ENCODE results near the gene SDS.
"Not testable (repeated sequence)": the region's sequence is repeated elsewhere in the genome, so short reads cannot be mapped to it uniquely, and the experiment has no call there.

Gene SDS

DNA sequence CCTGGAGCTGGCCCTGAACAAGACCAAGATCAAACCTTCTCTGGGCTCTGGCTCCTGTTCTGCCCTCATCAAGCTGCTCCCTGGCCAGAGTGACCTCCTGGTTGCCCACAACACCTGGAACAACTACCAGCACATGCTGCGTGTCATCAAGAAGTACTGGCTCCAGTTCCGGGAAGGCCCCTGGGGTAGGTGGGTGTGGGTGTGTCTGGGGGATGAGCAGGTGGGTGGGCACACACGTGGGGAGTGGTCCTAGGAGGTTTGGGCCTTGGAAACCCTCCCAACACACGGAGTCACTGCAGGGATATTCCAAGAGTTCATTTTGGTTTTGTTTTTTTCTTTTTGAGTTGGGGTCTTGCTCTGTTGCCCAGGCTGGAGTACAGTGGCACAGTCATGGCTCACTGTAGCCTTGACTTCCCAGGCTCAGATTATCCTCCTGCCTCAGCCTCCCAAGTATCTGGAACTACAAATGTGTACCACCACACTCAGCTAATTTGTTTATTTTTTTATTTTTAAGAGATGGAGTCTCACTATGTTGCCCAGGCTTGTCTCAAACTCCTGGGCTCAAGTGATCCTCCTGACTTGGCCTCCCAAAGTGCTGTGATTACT lies 28.8 kb downstream of the SDS start:
- no peak for DNase-seq (ENCODE audit: low spot score)

DNA sequence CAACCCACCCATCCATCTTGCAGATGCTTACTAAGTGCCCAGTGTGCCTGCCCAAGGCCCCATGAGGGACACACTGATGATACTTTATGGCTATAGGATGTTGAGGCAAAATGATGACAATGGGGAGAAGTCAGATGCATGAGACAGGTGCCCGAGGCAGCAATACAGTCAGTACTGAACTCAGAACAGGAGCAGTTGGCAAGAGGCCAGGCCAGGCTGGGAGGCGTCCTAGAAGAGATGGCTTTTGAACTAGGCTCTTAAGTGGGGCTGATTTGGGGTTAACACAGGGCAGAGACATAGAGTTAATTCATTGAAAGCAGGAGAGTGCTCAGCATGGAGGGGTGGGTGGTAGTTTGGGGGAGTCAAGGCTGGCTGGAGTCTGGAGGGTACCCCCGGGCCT lies 29.7 kb downstream of the SDS start:
- DNase-seq (ENCODE audit: low spot score), result peak; percentile 62

DNA sequence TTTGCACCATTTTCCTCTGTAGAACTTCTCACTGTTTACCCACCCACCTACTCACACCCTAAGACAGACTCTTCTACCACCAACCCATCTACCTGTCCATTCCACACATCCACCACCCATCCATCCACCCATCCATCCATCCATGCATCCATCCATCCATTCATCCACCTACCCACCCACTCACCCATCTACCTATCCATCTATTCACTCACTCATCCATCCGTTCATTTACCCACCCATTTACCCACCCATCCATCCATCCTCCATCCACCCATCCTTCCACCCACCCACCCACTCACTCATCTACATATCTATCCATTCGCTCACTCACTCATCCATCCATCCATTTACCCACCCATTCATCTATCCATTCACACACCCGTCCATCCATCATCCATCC lies 30.2 kb downstream of the SDS start:
- DNase-seq (ENCODE audit: low spot score), result no peak

DNA sequence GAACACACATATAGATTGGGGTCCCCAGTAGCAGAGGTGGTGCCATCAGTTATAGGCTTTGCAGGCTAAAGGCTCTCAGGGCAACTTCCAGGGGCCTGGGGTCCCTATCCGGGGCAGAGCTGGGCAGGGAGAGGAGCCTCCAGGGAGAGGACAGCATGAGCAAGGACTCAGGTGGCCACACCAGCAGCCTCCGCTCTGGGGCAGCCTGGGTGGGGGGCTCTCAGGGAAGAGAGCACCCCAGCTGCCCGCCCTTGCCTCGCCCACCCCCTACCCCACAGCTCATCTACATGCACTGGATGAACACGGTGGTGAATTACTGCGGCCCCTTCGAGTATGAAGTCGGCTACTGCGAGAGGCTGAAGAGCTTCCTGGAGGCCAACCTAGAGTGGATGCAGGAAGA lies 31.3 kb downstream of the SDS start:
- no peak for DNase-seq (ENCODE audit: low spot score)

DNA sequence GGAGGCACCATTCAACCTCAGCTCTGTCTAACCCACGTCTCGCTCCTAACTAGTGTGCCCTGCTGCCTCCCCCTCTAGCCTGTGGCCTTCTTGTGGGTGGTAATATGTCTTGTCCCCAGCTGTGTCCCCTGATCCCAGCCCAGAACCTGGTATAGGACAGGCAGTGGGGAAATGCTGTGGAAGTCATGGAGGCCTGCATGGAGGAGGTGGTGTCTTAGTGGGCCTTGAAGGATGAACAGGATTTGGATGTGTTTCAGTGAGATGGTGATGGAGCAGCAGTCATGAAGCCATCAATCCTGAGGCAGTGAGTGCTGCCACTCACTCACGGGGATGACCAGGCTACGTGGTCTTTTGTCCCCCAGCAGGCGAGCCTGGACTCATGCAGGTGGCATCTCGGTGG lies 31.9 kb downstream of the SDS start:
- no peak for DNase-seq (ENCODE audit: low spot score)

DNA sequence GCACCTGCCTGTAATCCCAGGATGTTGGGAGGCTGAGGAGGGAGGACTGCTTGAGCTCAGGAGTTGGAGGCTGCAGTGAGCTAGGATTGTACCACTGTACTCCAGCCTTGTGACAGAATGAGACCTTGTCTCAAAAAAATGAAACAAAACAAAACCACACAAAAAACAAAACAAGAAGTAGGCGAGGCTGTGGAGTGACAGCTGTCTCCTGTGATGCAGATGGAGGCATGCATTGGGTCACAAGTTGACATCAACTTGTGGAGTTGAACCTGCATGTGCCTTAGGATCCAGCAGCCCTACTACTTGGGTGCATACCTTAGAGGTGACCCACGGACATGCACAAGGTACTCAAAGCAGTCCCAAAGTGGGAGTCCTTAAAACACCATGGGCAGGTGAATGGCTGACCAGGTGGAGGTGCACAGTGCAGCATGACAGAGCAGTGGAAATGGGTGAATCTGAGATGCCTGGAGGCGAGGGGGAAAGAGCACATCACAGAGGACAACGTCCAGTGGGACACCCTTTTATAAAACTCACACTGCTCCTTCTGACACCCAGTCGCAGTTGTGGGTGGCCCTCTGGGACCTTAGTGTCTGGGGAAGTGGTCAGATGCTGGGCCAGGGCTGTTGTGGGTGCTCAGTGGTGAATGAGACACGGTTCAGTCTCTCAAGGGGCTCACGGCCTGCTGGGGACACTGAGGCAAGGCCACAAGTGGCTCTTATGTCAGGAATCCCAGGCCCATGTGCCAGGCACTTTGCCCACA lies 32.6 kb downstream of the SDS start:
- no peak for DNase-seq (ENCODE audit: low spot score)

DNA sequence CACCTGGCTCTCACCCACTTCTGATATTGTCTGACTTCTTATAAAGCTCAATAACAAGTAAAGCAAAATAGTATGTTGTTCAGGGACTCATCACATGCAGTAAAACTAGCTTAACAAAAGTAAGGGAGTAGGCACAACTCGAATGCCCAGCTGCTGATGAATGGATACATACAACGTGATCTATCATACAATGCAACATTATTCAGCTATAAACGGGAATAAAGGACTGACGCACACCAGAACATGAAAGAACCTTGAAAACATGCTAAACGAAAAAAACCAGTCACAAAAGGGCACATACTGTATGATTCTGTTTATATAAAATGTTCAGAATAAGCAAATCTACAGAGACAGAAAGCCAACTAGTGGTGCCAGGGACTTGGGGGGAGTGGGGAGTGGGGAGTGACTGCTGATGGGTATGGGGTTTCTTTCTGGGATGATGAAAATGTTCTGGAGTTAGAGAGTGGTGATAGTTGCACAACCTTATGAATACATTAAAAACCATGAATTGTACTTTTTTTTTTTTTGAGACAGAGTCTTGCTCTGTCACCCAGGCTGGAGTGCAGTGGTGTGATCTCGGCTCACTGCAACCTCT lies 34.2 kb downstream of the SDS start:
- DNase-seq (ENCODE audit: low spot score), result no peak

DNA sequence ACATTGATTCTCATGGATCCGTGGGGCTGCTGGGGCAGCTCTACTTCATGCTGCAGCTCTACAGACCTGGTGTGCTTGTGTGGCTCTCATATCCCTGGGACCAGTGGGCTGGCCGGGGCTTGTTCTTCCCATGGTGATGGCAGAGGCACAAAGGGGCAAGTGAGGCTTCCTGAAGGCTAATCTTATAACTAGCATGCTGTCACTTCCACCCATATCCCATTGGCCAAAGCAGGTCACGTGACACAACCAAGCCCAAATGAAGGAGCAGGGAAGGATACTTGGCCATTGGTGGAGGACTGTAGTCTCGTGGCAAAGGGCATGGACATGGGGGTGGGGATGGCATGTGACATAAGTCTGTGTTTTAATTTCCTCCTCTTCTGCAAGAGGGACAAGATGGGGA lies 35.4 kb downstream of the SDS start:
- peak; percentile 14 for DNase-seq (ENCODE audit: low spot score)

DNA sequence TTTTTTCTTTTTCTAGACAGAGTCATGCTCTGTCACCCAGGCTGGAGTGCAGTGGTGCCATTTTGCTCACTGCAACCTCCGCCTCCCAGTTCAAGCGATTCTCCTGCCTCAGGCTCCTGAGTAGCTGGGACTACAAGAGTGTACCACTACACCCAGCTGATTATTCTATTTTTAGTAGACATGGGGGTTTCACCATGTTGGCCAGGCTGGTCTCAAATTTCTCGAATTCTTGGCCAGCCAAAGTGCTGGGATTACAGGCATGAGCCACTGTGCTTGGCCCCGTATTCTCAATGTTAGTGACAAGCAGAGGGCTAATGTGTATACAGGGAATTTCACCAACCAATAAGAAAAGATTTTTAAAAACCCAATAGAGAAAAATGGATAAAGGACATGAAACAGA lies 36.9 kb downstream of the SDS start:
- DNase-seq (ENCODE audit: low spot score), result no peak

DNA sequence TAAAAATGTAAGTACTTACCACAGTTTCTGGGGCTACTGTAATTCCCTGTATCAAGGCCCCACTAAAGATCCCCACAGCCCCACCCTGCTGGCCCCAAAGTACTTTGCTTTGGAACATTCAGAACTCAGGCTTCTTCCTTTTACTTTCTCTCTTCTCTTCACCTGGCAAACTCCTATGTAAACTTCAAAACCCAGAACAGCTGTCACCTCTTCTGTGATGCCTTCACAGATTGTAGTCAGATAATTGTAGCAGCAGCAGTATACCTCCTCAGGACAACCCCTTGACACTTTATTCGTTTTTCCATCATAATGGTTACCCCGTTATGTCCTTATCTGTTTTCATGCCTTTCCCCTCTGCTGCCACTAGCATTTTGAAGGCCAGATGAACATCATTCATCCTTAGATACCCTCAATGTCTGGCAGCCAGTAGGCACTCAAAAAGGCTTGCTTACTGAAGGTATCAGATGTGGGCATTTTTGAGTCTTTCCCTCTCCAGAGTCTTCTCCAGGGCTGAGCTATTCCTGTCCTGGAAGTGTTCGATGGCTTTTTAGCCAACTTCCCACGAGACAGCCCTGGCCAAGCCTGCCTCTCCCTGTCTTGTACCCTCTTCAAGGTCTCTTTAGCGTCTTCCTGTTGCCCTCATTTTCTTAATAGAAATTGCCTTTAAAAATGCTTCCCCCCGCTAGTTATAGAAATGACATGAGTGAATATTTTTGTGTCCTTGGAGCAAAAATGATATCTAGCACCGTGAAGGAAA lies 37.9 kb downstream of the SDS start:
- DNase-seq (ENCODE audit: low spot score), result no peak

DNA sequence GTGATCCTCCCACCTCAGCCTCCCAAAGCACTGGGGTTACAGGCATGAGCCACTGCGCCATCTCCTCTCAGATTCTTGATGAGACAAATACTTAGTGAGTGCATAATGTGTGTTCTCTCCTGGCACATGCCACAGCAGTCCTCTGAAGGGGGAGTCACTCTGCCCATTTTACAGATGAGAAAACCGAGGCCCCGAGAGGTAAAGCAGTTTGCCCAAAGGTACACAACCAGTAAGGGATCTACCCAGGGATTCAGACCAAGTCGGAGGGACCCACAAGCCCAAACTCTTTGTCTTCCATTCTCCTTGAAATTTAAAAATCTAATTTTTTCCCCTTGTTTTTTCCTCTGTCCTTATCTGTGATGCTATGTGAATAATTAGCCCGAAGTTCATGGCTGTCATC lies 39.0 kb downstream of the SDS start:
- no peak for DNase-seq (ENCODE audit: low spot score)

DNA sequence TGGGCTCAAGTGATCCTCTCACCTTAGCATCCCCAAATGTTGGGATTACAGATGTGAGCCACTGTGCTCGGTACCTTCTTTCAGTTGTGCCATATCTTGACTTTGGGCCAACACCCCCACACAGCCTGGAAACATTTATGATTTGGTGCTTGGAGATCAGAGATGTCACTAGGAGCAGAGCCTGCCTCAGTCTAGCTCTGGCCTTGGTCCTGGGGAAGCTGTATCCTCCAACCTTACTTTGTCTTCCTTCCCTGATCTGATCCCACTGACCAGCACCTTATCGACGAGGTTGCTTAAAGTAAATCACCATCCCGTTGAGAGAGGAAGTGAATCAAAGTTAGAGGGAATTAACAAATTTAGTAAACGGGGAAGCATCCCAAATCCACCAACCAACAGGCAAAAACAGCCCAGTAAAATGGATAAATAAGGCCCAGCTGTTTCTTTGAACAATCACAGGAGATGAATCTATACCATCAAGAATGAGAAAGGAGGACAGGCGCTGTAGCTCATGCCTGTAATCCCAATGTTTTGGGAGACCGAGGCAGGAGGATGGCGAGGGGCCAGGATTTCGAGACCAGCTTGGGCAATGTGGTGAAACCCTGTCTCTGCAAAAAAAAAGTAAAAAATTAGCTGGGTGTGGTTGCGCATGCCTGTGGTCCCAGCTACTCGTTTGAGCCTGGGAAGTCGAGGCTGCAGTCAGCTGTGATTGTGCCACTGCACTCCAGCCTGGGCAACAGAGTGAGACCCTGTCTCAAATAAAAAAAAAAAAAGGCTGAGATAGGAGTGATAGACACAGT lies 41.9 kb downstream of the SDS start:
- no peak for DNase-seq (ENCODE audit: low spot score)

DNA sequence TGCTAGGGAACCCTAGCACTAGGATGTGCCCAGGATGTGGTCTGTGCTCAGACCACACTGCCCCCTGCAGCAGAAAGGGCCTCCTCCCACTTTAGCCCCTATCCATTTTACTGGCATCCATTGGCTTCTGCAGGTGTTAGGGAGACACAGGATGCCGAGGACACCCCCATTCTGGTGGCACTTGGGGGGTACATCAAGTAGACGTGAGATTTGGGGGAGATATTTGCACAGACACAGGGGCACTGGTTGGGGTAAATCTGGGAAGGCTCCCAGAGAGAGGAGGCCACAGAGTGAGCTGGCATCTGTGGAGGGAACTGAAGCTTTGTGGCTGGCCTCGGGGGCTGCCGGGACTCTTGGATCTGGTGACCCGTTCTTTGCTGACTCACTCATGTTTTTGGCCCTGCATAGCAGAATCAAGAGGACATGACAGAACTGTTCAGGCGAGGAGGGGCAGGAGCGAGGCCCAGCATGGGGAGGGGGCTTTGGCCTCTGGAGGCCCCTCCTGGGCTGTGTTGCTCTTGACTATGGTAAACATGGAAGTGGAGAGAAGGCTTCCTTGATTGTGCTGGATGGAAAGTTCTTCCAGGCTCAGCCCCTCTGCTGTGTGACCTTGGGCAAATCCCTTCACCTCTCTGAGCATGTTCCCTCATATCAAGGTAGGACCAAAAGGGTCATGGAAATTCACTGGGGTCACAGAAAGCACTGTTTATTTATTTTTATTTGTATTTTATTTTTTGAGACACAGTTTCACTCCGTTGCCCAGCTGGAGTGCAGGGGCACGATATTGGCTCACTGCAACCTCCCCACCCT lies 43.5 kb downstream of the SDS start:
- DNase-seq (ENCODE audit: low spot score), result no peak

DNA sequence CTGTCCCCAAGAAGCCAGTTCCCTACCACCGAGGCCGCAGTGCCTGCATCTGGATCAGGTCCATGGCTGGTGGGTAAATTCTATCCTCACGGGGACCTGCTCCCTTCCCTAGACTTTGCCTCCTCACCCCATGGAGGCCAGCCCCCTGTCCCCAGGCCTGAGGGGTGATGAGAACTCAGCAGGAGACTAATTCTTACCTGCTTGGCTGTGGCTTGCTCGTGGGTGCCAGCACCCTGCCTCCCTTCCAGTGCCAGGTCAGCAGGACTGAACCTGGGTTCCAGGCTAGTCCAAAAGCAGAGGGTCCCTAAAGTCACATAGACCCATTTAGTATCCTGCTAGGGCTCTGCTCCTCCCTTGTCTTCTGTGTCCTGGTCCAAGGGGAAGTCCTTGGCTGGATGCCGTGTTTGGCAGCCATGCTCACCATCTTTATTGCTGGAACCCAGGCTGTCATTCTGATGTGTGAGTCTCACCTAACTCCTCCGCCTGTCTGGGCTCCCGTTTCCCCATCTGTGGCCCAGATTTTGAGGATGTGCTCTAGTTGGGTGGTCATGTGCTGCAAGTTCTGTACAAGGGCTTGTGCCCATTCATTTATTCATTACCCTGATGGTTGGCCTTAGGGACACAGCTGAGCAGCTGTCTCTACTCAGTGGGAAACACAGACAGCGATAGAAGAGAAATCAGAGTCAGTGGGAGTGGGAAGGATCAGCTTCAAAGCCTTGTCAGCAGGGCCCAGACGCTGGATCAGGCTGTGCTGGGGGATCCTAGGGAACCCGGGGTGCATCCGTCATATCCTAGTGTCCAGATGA lies 44.4 kb downstream of the SDS start:
- peak; percentile 18 for DNase-seq (ENCODE audit: low spot score)

DNA sequence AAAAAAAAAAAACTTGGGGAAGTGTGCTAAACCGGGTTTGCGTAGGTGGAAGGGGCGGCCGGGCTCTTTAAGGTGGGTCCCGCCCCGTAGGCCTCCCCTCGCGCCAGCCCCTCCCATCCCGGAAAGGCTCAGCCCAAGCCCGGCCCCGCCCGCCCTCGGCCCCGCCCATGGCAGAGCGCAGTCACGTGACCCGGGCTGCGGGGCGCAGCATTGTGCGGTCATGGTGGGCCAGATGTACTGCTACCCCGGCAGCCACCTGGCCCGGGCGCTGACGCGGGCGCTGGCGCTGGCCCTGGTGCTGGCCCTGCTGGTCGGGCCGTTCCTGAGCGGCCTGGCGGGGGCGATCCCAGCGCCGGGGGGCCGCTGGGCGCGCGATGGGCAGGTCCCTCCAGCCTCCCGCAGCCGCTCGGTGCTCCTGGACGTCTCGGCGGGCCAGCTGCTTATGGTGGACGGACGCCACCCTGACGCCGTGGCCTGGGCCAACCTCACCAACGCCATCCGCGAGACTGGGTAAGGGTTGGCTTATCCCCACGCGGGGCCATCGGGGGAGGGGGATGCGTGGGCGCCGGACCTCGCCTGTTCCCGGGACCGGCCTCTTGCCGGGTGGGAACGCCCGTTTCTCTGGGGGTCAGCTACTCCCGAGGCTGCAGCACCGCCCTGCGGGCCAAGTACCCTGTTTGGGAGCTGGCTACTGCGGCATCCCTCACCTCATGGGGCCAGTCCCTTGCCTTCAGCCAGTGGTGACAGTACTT lies 45.1 kb downstream of the SDS start, which contains the start of gene PLBD2:
PLBD2 (plus strand) TSS at position 207 of the 752 bp plus-strand sequence; CDS start at position 221, 14 bp downstream.
- DNase-seq (ENCODE audit: low spot score), result peak; percentile 95

DNA sequence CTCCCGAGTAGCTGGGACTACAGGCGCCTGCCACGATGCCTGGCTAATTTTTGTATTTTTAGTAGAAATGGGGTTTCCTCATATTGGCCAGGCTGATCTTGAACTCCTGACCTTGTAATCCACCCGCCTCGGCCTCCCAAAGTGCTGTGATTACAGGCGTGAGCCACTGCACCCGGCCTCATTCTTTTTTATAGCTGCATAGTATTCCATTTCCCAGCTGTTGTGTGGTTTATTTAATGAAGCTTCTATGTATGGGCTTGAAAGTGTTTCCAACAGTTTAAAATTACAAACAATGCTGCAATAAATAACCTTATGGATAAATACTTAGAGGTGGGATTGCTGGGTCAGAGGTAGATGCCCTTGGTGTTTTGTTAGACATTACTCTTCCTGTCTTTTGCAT lies 49.5 kb downstream of the SDS start:
- DNase-seq (ENCODE audit: low spot score), result not testable (repeated sequence)

DNA sequence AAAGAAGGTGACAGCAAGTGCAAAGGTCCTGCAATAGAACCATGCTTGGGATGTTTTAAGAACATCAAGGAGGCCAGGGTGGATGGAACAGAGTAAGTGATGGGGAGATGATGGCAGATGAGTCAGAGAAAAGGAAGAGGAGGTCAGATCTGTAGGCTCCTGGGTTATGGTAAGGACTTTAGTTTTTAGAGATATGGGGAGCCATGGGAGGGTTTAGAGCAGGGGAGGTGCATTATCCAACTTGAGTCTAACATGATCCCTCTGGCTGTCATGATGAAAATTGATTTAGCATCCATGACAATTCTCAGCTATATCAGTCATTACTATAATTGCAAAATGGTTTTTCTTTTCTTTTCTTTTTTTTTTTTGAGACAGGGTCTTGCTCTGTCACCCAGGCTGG lies 52.6 kb downstream of the SDS start:
- no peak for DNase-seq (ENCODE audit: low spot score)

DNA sequence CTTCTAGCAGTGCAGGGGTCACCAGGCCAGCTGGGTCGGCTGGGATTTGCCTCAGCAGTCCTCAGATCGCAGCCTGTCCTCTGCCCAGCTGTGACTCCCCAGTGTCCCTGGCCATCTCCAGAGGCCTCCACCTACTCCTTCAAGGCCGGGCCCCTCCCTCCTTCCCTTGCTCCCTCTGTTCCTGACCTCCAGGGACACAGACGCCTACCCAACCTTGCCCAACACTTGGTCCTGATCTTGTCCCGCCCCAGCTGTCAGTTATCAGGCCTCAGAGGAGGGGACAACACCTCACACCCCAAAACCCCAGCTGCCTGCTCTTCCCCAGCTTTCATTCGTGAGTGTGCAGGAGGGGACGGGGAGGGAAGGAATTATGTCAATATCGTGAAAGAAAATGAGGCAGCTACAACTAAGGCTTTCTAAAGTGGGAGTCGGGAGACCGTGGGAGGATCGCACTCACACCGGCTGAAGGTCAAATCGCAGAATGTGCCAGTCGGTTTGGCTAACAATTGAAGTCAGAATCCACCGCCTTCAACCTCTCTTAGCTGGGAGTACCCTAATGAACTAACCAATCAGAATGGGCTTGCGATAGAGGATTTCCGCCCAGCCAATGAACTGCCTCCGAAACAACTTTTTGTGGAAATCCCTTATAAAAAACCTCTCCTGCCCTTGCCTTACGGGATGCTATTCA lies 54.7 kb downstream of the SDS start:
- DNase-seq (ENCODE audit: low spot score), result no peak

DNA sequence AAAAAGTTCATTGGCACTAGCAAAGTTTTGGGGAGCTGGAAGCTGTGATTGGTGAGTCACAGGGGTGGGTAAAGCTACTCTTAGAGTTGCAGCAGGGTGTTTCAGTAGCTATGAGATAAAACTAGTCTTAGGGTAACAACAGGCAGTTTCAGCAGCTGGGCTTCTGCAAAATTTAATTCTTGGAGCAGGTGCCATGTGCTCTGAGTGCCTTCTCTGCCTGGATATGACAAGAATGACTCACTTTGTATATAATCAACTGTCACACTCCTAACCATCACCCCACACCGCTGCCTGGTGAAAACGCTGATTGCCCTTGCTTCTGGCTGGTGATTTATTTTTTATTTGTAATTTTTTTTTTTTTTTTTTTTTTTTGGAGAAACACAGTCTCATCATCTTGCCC lies 55.8 kb downstream of the SDS start:
- peak; percentile 23 for DNase-seq (ENCODE audit: low spot score)
